NCI-H748 treated with DMSO at 0.1 percent for 48 hours (cell line): Measurements from ENCODE around the gene TMEFF1.

Experiments
- DNase-seq: peaks from one replicate; lab custom pipeline; 2025; lab: John Stamatoyannopoulos, UW

The TMEFF1 gene

GRCh38 chr9:100448266-100448665 lies 24.7 kb upstream of the TMEFF1 start:
- DNase-seq, result no peak

GRCh38 chr9:100449420-100449819 lies 23.5 kb upstream of the TMEFF1 start:
- DNase-seq, result no peak

- no peak for DNase-seq
These were observed 20.1 kb upstream of the TMEFF1 start for GRCh38 chr9:100452894-100453293.

- no peak for DNase-seq
These were observed 17.5 kb upstream of the TMEFF1 start for GRCh38 chr9:100455470-100455869.

- no peak for DNase-seq
These were observed 15.4 kb upstream of the TMEFF1 start for GRCh38 chr9:100457517-100457916.

- DNase-seq, result no peak
These were observed 13.0 kb upstream of the TMEFF1 start for GRCh38 chr9:100459963-100460362.

- no peak for DNase-seq
These were observed 7.7 kb upstream of the TMEFF1 start for GRCh38 chr9:100465274-100465673.

GRCh38 chr9:100465761-100466160 lies 7.2 kb upstream of the TMEFF1 start:
- DNase-seq, result no peak

- DNase-seq, result no peak
These were observed 6.6 kb upstream of the TMEFF1 start for GRCh38 chr9:100466171-100466828.

- DNase-seq, result no peak
These were observed 6.1 kb upstream of the TMEFF1 start for GRCh38 chr9:100466829-100467221.

GRCh38 chr9:100468041-100468440 lies 4.9 kb upstream of the TMEFF1 start:
- no peak for DNase-seq

GRCh38 chr9:100472268-100472667 lies 681 bp upstream of the TMEFF1 start:
- DNase-seq, result no peak

GRCh38 chr9:100473276-100474081 lies 530 bp downstream of the TMEFF1 start:
- no peak for DNase-seq

GRCh38 chr9:100474082-100474923 lies 1.4 kb downstream of the TMEFF1 start:
- no peak for DNase-seq

- DNase-seq, result no peak
These were observed 2.0 kb downstream of the TMEFF1 start for GRCh38 chr9:100474924-100475276.

- no peak for DNase-seq
These were observed 4.3 kb downstream of the TMEFF1 start for GRCh38 chr9:100477241-100477640.

- no peak for DNase-seq
These were observed 5.2 kb downstream of the TMEFF1 start for GRCh38 chr9:100478192-100478591.

GRCh38 chr9:100479820-100480219 lies 6.9 kb downstream of the TMEFF1 start:
- DNase-seq, result no peak

- DNase-seq, result no peak
These were observed 12.2 kb downstream of the TMEFF1 start for GRCh38 chr9:100485196-100485595.

- no peak for DNase-seq
These were observed 13.7 kb downstream of the TMEFF1 start for GRCh38 chr9:100486479-100487176.

GRCh38 chr9:100488177-100488576 lies 15.2 kb downstream of the TMEFF1 start:
- DNase-seq, result no peak

- DNase-seq, result no peak
These were observed 16.9 kb downstream of the TMEFF1 start for GRCh38 chr9:100489836-100490235.
